MM.1S (cell line): ENCODE results near the gene THOP1.

Experiments
- DNase-seq: peaks from one replicate; pipeline ENCODE4 v3.0.0-alpha.2; 2015
- H2AFZ ChIP-seq: fragments of 300-600 bp; sonication (generic); 2 replicates; pipeline ENCODE4 v1.6.0; 2016; ENCODE audit warnings: antibody characterized with exemption, low read length
- H3F3A ChIP-seq: fragments of 300-600 bp; sonication (generic); 2 replicates; pipeline ENCODE4 v1.6.1; 2016; ENCODE audit warnings: mild to moderate bottlenecking, antibody characterized with exemption, low read length, moderate library complexity, mixed read lengths; ENCODE audit not compliant: insufficient read depth
- H3K27ac ChIP-seq: fragments of 300-600 bp; sonication (generic); 2 replicates; pipeline ENCODE4 v1.5.1; 2016; ENCODE audit warnings: mild to moderate bottlenecking, low read length
- H3K27me3 ChIP-seq: fragments of 300-600 bp; sonication (generic); replicated peaks from 2 replicates; pipeline ENCODE4 v1.6.0; 2016; ENCODE audit warnings: low read length; ENCODE audit not compliant: insufficient read depth
- H3K36me3 ChIP-seq: fragments of 300-600 bp; sonication (generic); replicated peaks from 2 replicates; pipeline ENCODE4 v1.6.1; 2016; ENCODE audit warnings: mild to moderate bottlenecking, low read length, mixed read lengths; ENCODE audit not compliant: insufficient read depth
- H3K4me1 ChIP-seq: fragments of 300-600 bp; sonication (generic); 2 replicates; pipeline ENCODE4 v1.6.1; 2016; ENCODE audit warnings: low read length, mixed read lengths
- H3K4me2 ChIP-seq: fragments of 300-600 bp; sonication (generic); 2 replicates; pipeline ENCODE4 v1.6.0; 2016; ENCODE audit warnings: low read depth, low read length
- H3K4me3 ChIP-seq: fragments of 300-600 bp; sonication (generic); 2 replicates; pipeline ENCODE4 v1.5.1; 2016; ENCODE audit warnings: low read length, mixed read lengths
- H3K79me2 ChIP-seq: fragments of 300-600 bp; sonication (generic); 2 replicates; pipeline ENCODE4 v1.6.1; 2016; ENCODE audit warnings: mixed run types, low read length, mixed read lengths
- H3K9ac ChIP-seq: fragments of 300-600 bp; sonication (generic); 2 replicates; pipeline ENCODE4 v1.6.1; 2016; ENCODE audit warnings: low read length, mixed read lengths
- H3K9me2 ChIP-seq: fragments of 300-600 bp; sonication (generic); replicated peaks from 2 replicates; pipeline ENCODE4 v1.6.1; 2016; ENCODE audit warnings: mild to moderate bottlenecking, low read length, mixed read lengths; ENCODE audit not compliant: insufficient read depth
- H3K9me3 ChIP-seq: fragments of 300-600 bp; sonication (generic); replicated peaks from 2 replicates; pipeline ENCODE4 v1.6.1; 2016; ENCODE audit warnings: mild to moderate bottlenecking, low read length, mixed read lengths; ENCODE audit not compliant: insufficient read depth
- H4K20me1 ChIP-seq: fragments of 300-600 bp; sonication (generic); 2 replicates; pipeline ENCODE4 v1.6.1; 2016; ENCODE audit warnings: mild to moderate bottlenecking, low read length, moderate library complexity, mixed read lengths; ENCODE audit not compliant: insufficient read depth
- EZH2 ChIP-seq: fragments of 300-600 bp; sonication (generic); optimal IDR thresholded peaks from 2 replicates; pipeline ENCODE3; 2017; ENCODE audit warnings: low read depth, mild to moderate bottlenecking, antibody characterized with exemption, low read length, mixed read lengths
- EZH2phosphoT487 ChIP-seq: fragments of 300-600 bp; sonication (generic); IDR thresholded peaks from 2 replicates; pipeline ENCODE4 v1.6.1; 2018; ENCODE audit warnings: antibody characterized with exemption, low read length
- TF ChIP-seq, protein P1 (sequence below): fragments of 300-600 bp; sonication (generic); IDR thresholded peaks from 2 replicates; pipeline ENCODE4 v1.5.1; 2016; ENCODE audit warnings: antibody characterized with exemption, low read length, mixed read lengths

THOP1 gene

DNA sequence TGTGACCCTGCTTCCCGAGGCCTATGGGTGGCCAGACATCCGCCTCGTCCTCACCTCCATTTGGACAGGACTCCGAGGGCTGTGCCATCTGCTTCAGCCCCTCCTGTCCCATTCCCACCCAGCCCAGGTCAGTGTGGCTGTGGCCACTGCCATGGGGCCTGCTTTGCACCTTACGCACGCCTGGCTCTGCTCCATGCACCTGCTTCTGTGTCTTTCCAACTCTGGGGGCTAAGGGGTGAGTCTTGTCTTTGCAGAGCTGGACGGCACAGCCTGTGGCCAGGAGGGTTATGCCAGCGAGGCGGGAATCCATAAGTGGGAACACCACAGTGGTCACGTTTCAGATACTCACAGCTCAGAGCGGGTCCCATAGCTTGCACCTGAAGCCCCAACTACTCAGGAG lies 29.1 kb downstream of the THOP1 start:
- no peak overlapping the region for H3K4me3 ChIP-seq
- no peak overlapping the region for H3K4me2 ChIP-seq
- no peak for DNase-seq
- H3K79me2 ChIP-seq, result no peaks in the 10 kb centered on the region
- TF ChIP-seq EZH2 (no peak), EZH2phosphoT487 (no peak)
- TF ChIP-seq, protein P1, sequence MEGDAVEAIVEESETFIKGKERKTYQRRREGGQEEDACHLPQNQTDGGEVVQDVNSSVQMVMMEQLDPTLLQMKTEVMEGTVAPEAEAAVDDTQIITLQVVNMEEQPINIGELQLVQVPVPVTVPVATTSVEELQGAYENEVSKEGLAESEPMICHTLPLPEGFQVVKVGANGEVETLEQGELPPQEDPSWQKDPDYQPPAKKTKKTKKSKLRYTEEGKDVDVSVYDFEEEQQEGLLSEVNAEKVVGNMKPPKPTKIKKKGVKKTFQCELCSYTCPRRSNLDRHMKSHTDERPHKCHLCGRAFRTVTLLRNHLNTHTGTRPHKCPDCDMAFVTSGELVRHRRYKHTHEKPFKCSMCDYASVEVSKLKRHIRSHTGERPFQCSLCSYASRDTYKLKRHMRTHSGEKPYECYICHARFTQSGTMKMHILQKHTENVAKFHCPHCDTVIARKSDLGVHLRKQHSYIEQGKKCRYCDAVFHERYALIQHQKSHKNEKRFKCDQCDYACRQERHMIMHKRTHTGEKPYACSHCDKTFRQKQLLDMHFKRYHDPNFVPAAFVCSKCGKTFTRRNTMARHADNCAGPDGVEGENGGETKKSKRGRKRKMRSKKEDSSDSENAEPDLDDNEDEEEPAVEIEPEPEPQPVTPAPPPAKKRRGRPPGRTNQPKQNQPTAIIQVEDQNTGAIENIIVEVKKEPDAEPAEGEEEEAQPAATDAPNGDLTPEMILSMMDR, result no peak
- no peak overlapping the region for H2AFZ ChIP-seq
- no peaks in the 10 kb centered on the region for H3K9me2 ChIP-seq
- no peaks in the 10 kb centered on the region for H3K27me3 ChIP-seq
- H3K9ac ChIP-seq, result no peak overlapping the region
- H3K27ac ChIP-seq, result no peak overlapping the region
- H3K9me3 ChIP-seq, result no peaks in the 10 kb centered on the region
- no peaks in the 10 kb centered on the region for H3K4me1 ChIP-seq
- no peaks in the 10 kb centered on the region for H3K36me3 ChIP-seq
- no peaks in the 10 kb centered on the region for H3F3A ChIP-seq
- no peaks in the 10 kb centered on the region for H4K20me1 ChIP-seq

DNA sequence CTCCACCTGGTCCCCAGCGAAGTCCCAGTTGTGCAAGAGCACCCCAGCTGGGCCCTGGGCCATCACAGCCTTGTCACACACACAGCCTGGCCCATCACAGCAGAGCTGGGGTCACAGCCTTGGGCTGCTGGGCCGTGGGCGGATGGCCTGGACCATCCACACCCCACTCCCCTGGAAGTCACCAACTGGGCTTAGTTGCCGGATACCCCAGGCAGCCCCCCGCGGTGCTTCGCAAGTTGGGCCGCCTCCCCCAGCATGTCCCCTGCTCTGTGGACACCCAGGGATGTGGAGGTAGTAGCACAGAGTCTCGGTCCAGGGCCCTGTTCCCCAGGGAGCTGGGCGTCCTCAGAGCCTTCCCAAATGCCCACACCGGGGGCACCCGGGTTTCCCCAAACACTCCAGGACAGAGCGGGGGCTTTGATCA lies 29.9 kb downstream of the THOP1 start:
- no peaks in the 10 kb centered on the region for H4K20me1 ChIP-seq
- H3K79me2 ChIP-seq, result 0 out of 2 replicates have a peak, but pooled peaks cover 2% of the 10 kb centered on the region
- H3K4me2 ChIP-seq, result no peak overlapping the region
- no peaks in the 10 kb centered on the region for H3K27me3 ChIP-seq
- no peaks in the 10 kb centered on the region for H3K36me3 ChIP-seq
- no peak overlapping the region for H3K27ac ChIP-seq
- H3K9me2 ChIP-seq, result no peaks in the 10 kb centered on the region
- no peak overlapping the region for H3K4me3 ChIP-seq
- no peak overlapping the region for H2AFZ ChIP-seq
- H3K9ac ChIP-seq, result no peak overlapping the region
- DNase-seq, result no peak
- no peaks in the 10 kb centered on the region for H3K9me3 ChIP-seq
- TF ChIP-seq, protein P1, result no peak
- TF ChIP-seq EZH2 (no peak), EZH2phosphoT487 (no peak)
- H3F3A ChIP-seq, result no peaks in the 10 kb centered on the region
- H3K4me1 ChIP-seq, result no peaks in the 10 kb centered on the region

DNA sequence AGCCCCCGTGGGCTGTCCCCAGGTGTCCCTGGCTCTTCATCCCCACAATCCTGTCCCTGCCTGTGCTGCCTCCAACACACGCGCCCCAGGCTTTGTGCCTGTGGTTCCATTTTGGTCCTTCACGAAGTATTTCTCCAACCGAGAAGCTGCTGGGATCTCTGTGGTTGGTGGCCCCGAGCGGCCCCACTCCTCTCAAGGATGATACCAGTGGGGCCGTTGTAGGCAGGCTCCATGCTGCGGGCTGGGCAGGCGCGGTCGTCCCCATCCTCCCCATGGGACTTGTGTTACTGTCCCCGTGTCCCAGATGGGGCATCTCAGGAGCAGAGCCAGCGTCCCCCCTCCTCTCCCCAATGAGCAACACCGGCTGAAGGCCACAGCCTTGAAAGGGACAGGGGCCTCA lies 30.6 kb downstream of the THOP1 start:
- Histone ChIP-seq H3K9me3 (no peaks in the 10 kb centered on the region), H3F3A (no peaks in the 10 kb centered on the region), H3K4me3 (no peak overlapping the region), H4K20me1 (no peaks in the 10 kb centered on the region), H3K27ac (no peak overlapping the region), H3K79me2 (0 out of 2 replicates have a peak, but pooled peaks cover 4% of the 10 kb centered on the region), H3K9me2 (no peaks in the 10 kb centered on the region), H3K4me1 (no peaks in the 10 kb centered on the region), H3K27me3 (no peaks in the 10 kb centered on the region), H3K36me3 (no peaks in the 10 kb centered on the region), H2AFZ (no peak overlapping the region), H3K4me2 (no peak overlapping the region), H3K9ac (no peak overlapping the region)
- DNase-seq, result no peak
- TF ChIP-seq EZH2 (no peak), EZH2phosphoT487 (no peak)
- TF ChIP-seq, protein P1, result no peak
